Fibroblast of skin of right quadriceps (primary cell): ENCODE data around the gene CAPN15.

ENCODE experiments used
- DNase-seq: peaks from one replicate; pipeline ENCODE4 v3.0.0-alpha.2; 2013

CAPN15 gene

GRCh38 chr16:563072-563644, 35.6 kb downstream of the CAPN15 start:
- no peak for DNase-seq

DNA sequence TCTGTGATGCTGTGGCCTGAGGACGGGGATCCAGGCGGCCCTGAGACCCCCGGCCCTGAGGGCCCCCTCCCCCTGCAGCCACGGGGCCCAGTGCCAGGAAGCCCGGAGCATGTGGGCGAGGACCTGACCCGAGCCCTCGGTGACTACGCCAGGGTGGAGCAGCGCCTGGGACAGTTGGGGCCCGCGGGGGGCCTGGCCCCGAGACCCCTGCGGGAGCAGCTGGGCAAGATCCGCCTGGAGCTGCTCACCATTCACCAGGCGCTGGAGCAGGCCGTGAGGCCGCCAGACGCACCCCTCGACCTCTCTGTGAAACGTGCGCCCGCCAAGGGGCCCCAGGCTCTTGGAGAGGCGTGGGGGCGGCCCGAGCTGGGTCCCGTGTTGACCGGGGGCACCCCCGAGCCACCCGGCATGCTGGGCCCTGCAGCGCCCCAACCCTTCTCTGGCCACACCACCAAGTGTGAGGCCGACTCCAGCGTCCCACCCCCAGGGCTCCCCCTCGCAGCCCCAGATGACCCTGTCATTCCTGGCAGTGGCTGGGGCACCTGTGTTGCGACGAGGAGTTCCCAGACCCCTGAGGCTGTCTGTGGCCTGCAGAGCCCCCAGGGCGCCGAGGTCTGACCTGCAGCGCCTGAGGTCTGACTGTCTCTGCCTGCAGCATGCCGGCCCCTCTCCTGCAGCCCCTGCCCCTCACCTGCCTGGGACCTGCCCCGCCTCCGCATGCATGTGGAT, 37.3 kb downstream of the CAPN15 start:
- DNase-seq = no peak

- no peak for DNase-seq
Measured at GRCh38 chr16:565419-566330, 38.2 kb downstream of the CAPN15 start.

GRCh38 chr16:566475-567372, 39.2 kb downstream of the CAPN15 start, which contains the start of gene NHLRC4:
Gene NHLRC4, plus strand, starts transcription at chr16:567005. Its CDS starts 1,043 bp downstream, at chr16:568048.
- peak; percentile 36 for DNase-seq

DNA sequence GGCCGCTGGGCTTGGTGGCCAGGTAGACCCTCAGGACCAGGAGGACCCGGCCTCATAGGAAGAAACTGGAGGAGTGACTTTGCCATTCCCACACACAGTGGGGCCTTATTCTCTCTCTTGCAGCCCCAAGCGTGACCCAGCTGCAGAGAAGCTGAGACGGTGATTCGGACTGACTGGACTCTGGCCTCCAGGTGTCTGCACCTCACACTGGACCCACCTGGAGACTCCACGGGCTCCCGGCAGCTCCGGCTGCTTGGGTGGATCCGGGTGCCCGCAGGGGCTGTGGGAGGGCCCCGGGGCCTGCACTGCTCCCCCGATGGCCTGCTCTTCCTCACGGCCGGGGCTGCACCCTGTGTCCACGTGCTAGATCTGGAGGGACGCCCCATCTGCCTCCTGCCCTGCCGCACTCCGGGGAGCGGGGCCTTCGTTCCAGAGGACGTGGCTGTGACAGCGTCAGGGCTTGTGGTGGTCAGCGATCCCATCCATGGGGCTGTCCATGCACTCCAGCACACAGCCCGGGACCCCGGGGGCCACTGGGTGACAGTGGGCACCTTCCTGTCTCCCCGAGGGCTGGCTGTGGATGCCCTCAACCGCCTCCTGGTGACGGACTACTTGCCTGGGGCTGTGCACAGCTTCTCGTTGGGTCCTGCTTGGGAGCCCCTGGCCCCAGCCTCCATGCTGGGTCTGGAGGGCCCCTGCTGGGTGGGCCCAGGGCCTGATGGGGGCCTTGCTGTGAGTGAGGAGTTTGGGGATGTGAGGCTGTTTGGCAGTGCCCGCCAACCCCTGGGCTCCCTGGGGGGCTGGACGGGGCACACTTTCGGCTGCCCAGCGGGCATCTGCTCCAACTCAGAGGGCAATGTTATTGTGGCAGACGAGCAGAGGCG, 40.1 kb downstream of the CAPN15 start:
- DNase-seq = no peak

DNA sequence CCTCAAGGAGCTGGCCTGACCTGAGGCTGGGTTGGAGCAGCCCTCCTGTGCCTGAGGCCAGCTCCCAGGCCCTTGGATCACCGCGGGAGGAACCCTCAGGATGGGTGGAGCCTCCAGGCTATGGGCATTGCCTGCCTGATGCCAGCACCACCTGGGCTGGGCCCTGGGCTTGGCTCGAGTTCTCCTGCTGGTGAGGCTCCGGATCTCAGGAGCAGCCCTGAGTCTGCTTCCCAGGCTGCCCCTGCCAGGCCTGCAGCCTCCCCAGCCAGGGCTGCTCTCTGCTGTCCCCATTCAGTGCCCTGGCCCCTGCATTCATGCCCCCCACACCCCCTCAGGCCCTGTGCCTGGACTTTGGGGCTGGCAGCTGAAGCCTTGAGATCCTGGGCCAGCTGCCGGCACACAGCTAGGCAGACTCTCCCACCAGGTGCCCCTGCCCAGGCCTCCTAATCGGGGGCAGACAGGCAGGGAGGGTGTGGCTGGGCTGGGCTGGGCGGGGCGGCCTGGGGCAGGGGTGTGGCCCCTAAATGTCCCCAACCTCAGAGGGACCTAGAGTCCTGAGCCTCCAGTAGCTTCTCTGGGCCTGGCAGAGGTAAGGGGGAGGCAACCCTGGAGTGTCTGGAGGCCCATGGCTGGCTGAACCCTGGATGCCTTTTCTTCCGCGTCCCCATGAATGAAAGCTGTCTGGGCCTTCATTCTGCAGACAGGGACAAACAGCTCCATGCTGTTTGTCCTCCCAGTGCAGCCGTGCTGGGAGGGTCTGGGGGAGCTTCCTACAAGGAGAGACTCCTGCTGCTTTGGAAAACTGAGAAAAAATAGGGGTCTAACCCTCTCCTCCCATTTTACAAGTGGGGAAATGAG, 41.1 kb downstream of the CAPN15 start:
- DNase-seq = no peak

DNA sequence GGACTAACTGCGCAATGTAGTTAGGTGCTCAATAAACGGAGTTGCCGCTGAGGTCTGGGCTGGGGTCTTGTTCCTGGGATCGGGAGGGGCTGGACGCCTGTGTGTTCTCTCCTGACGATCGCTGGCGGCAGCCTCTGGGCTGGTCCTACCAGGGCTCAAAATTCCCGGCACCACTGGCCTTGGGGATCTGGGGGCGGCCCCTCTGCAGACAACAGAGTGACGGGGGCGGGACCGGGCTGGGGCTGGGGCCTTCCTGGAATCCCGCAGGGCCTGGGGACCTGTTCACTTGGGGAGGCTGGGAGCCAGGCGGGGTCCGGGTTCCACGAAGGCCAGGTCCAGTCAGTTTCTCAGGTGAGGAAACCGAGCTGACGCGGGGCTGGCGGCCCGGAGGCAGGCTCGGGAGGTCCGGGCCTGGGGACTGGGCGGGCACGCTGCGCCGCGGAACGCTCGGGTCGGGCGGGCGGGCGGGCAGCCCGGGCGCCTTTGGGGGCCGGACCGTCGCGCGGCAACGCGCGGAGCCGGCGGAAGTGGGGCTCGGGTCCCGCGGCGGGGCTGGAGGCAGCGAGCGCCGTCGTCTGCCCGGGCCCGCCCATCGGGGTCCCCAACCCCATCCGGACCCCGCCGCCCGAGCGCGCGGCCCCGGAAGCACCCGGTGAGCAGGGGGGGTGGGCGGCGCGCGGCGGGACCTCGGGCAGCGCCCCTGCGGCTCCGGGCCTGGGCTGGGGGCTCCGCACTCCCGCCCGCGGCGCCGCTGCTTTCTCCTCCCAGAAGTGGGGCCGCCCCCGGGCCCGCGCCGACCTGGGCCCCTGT, 42.1 kb downstream of the CAPN15 start, which contains the start of gene PIGQ:
PIGQ (plus strand) TSS at position 524 of the 810 bp plus-strand sequence. CDS start 4,107 bp downstream, outside the sequence.
- peak; percentile 56 for DNase-seq

- no peak for DNase-seq
Measured at GRCh38 chr16:572865-573650, 45.5 kb downstream of the CAPN15 start.

- no peak for DNase-seq
Measured at GRCh38 chr16:574021-574760, 46.7 kb downstream of the CAPN15 start.

GRCh38 chr16:575354-576196, 48.1 kb downstream of the CAPN15 start:
- no peak for DNase-seq

DNA sequence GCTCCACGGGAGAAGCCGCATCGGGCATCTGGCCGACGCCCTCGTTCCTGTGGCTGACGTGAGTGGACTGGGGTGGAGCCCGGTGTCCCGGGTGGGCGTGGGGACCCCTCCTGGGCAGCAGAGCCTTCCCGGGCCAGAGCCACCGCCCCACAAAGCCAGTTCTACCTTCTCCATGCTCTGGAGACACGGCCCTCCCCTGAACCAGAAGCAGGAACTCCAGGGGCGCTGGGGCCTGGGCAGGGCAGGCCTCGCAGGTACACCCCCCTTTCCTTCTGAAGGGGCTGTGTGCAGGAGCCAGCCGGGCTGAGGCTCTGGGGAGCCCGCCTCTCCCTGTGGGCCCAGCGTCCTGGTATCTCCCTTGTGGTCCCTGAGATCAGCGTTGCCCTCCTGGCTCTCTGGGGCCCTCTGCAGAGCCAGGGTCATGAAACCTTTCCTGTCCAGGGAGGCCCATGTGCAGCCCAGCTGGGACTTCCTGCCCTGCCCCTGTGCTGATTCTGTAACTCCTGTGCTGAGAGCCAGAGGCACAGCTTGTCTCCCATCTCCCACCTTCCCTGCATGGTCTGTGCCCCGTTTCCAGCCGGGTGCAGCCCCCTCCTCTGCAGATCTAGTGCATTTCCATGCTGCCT, 48.8 kb downstream of the CAPN15 start:
- no peak for DNase-seq

GRCh38 chr16:576823-577201, 49.3 kb downstream of the CAPN15 start:
- no peak for DNase-seq

DNA sequence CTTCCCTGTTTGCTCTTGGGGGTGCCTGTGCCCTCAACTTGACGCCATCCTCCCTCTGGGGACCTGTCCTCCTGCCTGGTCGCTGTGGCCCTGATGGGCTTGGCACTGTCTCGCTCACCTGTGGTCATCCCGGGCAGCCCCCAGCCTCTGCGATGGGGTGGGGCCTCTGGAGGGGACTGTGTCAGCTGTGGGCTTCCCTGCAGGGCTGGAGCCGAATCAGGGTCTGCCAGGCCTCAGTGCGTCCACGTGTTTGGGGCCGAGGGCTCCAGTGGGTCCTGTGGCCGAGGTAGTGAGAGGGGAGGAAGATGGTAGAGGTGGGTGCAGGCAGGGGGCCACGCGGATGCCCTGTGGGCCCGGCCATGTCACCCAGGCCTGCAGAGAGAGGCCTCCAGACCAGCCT, 50.3 kb downstream of the CAPN15 start:
- no peak for DNase-seq

- DNase-seq = no peak
Measured at GRCh38 chr16:578232-578869, 50.8 kb downstream of the CAPN15 start.

- DNase-seq = peak; percentile 58
Measured at GRCh38 chr16:578870-579405, 51.4 kb downstream of the CAPN15 start.
